K562 (cell line): ENCODE measurements around the gene FAM131C. TPM values are rescaled to one million over a fixed set of nuclear protein-coding genes. Genes with fewer than 3 reads are reported as not detected.
A peak's percentile ranks its signal among the peaks of the same experiment; 100 is the strongest.

Experiments
- ATAC-seq: fragments of 200-7000 bp; cut with Tn5 transposase; 3 replicates; pipeline ENCODE4 v1.9.1; 2020; ENCODE audit warnings: moderate library complexity
- BruUV-seq: library from RNA; stranded (reverse); fragments of 400-500 nt; replicated peaks from 2 replicates; lab custom pipeline; 2021; lab: Mats Ljungman, UMichigan
- CTCF ChIA-PET: fragments of 300-600 bp; formaldehyde crosslinking; extraction: SDS; loops from one replicate; lab custom pipeline; 2021; ENCODE audit warnings: low intra/inter-chr PET ratio; lab: Yijun Ruan, JAX
- POLR2A ChIA-PET: fragments of 300-600, 350-650 bp; sonication (Branson Sonifier 250); formaldehyde crosslinking; extraction: SDS; loops from one replicate; lab custom pipeline; 2021; ENCODE audit warnings: antibody characterized with exemption, inconsistent platforms; lab: Yijun Ruan, JAX
- DNase-seq, 4 experiments: peaks; one replicate each; pipeline versions ENCODE4 v3.0.0 to v3.0.0-alpha.2; 2011 to 2018; ENCODE audit warnings: low spot score in 3 of 4, mixed read lengths in 3 of 4; ENCODE audit errors: extremely low read depth in 1 of 4
- FAIRE-seq: peaks from 2 replicates; lab custom pipeline; 2011; peaks lifted over from hg19 to GRCh38; lab: Jason Lieb, UNC
- H2AFZ ChIP-seq: 2 replicates; pipeline ENCODE4 v1.6.0; 2011; ENCODE audit warnings: low read depth, low read length, control low read depth, inconsistent platforms
- H3K27ac ChIP-seq: fragments of 200-600 bp; 3 replicates; pipeline ENCODE4 v1.8.0; 2011; ENCODE audit warnings: low read depth, mild to moderate bottlenecking, control low read depth, inconsistent platforms, low read length, moderate library complexity, mixed read lengths; ENCODE audit errors: extremely low read depth
- H3K27me3 ChIP-seq, 2 experiments: fragments of 300-600 bp in 1 of 2; 2 replicates in 1 of 2; 3 replicates in 1 of 2; pipeline versions ENCODE4 v1.6.0 to v1.8.0; 2011; ENCODE audit warnings: inconsistent platforms in 2 of 2, low read length in 2 of 2, mild to moderate bottlenecking in 1 of 2, mixed read lengths in 1 of 2, moderate library complexity in 1 of 2; ENCODE audit not compliant: control insufficient read depth in 2 of 2, insufficient read depth in 2 of 2
- H3K36me3 ChIP-seq: fragments of 300-600 bp; 3 replicates; pipeline ENCODE4 v1.8.0; 2011; ENCODE audit warnings: mild to moderate bottlenecking, low read length, inconsistent platforms; ENCODE audit not compliant: control insufficient read depth, insufficient read depth
- H3K4me1 ChIP-seq, 2 experiments: fragments of 200-600 bp in 1 of 2; replicated peaks in 1 of 2; 2 replicates in 1 of 2; 3 replicates in 1 of 2; pipeline versions ENCODE4 v1.5.1 to v1.8.0; 2011; ENCODE audit warnings: inconsistent platforms in 2 of 2, low read length in 2 of 2, mild to moderate bottlenecking in 1 of 2, mixed read lengths in 1 of 2, moderate library complexity in 1 of 2; ENCODE audit not compliant: control insufficient read depth in 2 of 2, insufficient read depth in 2 of 2
- H3K4me2 ChIP-seq: 2 replicates; pipeline ENCODE4 v1.6.1; 2011; ENCODE audit warnings: low read length, control low read depth, inconsistent platforms, mixed read lengths; ENCODE audit not compliant: insufficient read depth
- H3K4me3 ChIP-seq: fragments of 200-600 bp; sonication (generic), shearing (Covaris generic); 2 replicates; pipeline ENCODE4 v1.5.1; 2016; ENCODE audit warnings: control low read depth, inconsistent platforms
- H3K79me2 ChIP-seq: fragments of 200-600 bp; 3 replicates; pipeline ENCODE4 v1.8.0; 2011; ENCODE audit warnings: low read length, inconsistent platforms; ENCODE audit not compliant: control insufficient read depth, insufficient read depth
- H3K9ac ChIP-seq, 2 experiments: 2 replicates each; pipeline versions ENCODE4 v1.6.0 to v1.6.1; 2011; ENCODE audit warnings: low read depth in 2 of 2, low read length in 2 of 2, control low read depth in 1 of 2, inconsistent platforms in 1 of 2, mild to moderate bottlenecking in 1 of 2, mixed read lengths in 1 of 2; ENCODE audit not compliant: insufficient read depth in 1 of 2
- H3K9me1 ChIP-seq: one replicate; pipeline ENCODE4 v1.6.0; 2011; ENCODE audit warnings: inconsistent platforms, mild to moderate bottlenecking, low read length, moderate library complexity; ENCODE audit not compliant: control insufficient read depth, insufficient read depth
- H3K9me3 ChIP-seq: replicated peaks from 2 replicates; pipeline ENCODE4 v1.5.1; 2011; ENCODE audit warnings: low read depth, low read length, inconsistent platforms; ENCODE audit not compliant: control insufficient read depth, insufficient read depth
- H4K20me1 ChIP-seq: replicated peaks from 2 replicates; pipeline ENCODE4 v1.6.1; 2011; ENCODE audit warnings: low read length, inconsistent platforms, mixed read lengths; ENCODE audit not compliant: control insufficient read depth, insufficient read depth
- CBX8 ChIP-seq: fragments of 200-600 bp; sonication (generic); IDR thresholded peaks from 2 replicates; pipeline ENCODE4 v1.6.1; 2012; ENCODE audit warnings: borderline replicate concordance, mixed run types, low read depth, mild to moderate bottlenecking, moderate library complexity, mixed read lengths, low read length, control low read depth, inconsistent platforms; ENCODE audit not compliant: poor library complexity, severe bottlenecking; ENCODE audit errors: extremely low read depth
- ETV5 ChIP-seq: sonication (generic); formaldehyde crosslinking; IDR thresholded peaks from 2 replicates; pipeline ENCODE4 v1.4.0; 2020; ENCODE audit warnings: low read depth, mild to moderate bottlenecking, missing genetic modification reagents
- HDAC2 ChIP-seq: fragments of 450-650 bp; IDR thresholded peaks from 2 replicates; pipeline ENCODE4 v1.6.1; 2016; ENCODE audit warnings: mild to moderate bottlenecking
- KLF16 ChIP-seq: IDR thresholded peaks from 2 replicates; pipeline ENCODE4 v1.6.1; 2016; ENCODE audit warnings: antibody characterized with exemption
- NCOA2 ChIP-seq, 2 experiments: fragments of 450-650 bp; IDR thresholded peaks; 2 replicates each; pipeline ENCODE4 v1.6.1; 2018; ENCODE audit warnings: mild to moderate bottlenecking in 2 of 2, moderate library complexity in 1 of 2; ENCODE audit not compliant: partially characterized antibody in 2 of 2
- NCOR1 ChIP-seq: fragments of 450-650 bp; IDR thresholded peaks from 2 replicates; pipeline ENCODE4 v1.6.1; 2016; ENCODE audit warnings: mild to moderate bottlenecking, moderate library complexity
- RBM25 ChIP-seq: fragments of 200-400 bp; formaldehyde crosslinking; IDR thresholded peaks from 2 replicates; pipeline ENCODE4 v1.6.1; 2018; ENCODE audit warnings: low read length, low read depth, moderate library complexity; ENCODE audit not compliant: severe bottlenecking
- ZBTB17 ChIP-seq: fragments of 450-650 bp; formaldehyde crosslinking; IDR thresholded peaks from 2 replicates; pipeline ENCODE4 v1.4.0; 2020; ENCODE audit warnings: mild to moderate bottlenecking
- ZKSCAN1 ChIP-seq: fragments of 150-350 bp; IDR thresholded peaks from 2 replicates; pipeline ENCODE4 v1.6.1; 2016; ENCODE audit warnings: low read depth, low read length
- ZNF217 ChIP-seq: sonication (generic); formaldehyde crosslinking; IDR thresholded peaks from 2 replicates; pipeline ENCODE4 v1.8.0; 2022; ENCODE audit warnings: mild to moderate bottlenecking, missing genetic modification reagents
- ZNF3 ChIP-seq: fragments of 250-450 bp; sonication (Bioruptor Pico); IDR thresholded peaks from 2 replicates; pipeline ENCODE4 v1.5.0; 2021; ENCODE audit warnings: mild to moderate bottlenecking, moderate library complexity
- WGBS: fragments of 100-300 bp; shearing (Covaris generic); methylation state at CpG from one replicate; pipeline ENCODE4 v1.1.6; 2016; ENCODE audit warnings: low coverage, mixed read lengths; ENCODE audit not compliant: insufficient coverage; ENCODE audit errors: missing lambda C conversion rate; 5-methylcytosine and 5-hydroxymethylcytosine counted together
- in situ Hi-C: fragments of 300-500 bp; cut with MboI; formaldehyde crosslinking; loops from 4 replicates; pipeline ENCODE4 v1.15.0; 2018; ENCODE audit warnings: inconsistent platforms, mixed read lengths
- intact Hi-C: fragments of 100-400 bp; cut with micrococcal nuclease; formaldehyde crosslinking; loops from 2 replicates; pipeline ENCODE4 v1.14.2; 2022
- polyA plus RNA-seq, 8 experiments: library from polyadenylated mRNA; depleted of rRNA in 4 of 8; stranded (reverse) in 5 of 8; unstranded in 3 of 8; fragments of >200 nt; fragmentation: Nextera tagmentation in 2 of 8; fragmentation: Illumina TruSeq in 1 of 8; extraction: Ambion mirVana in 2 of 8; extraction: Trizol in 1 of 8; gene quantifications; 2 replicates each; pipeline versions ENCODE4 v1.2.1 to v1.2.3, GENCODE V29; 2011 to 2014; ENCODE audit warnings: inconsistent platforms in 1 of 8, missing spikeins in 1 of 8
- total RNA-seq, 7 experiments: library from RNA; depleted of rRNA in 6 of 7; stranded (reverse); fragments of >200 nt in 6 of 7; fragmentation: Illumina TruSeq in 2 of 7; extraction: Trizol in 2 of 7; gene quantifications; 2 replicates each; pipeline versions ENCODE4 v1.2.1 to v1.2.3, GENCODE V29; 2011 to 2021; ENCODE audit warnings: low replicate concordance in 1 of 7
- TF ChIP-seq, protein P1 (sequence below): sonication (generic); formaldehyde crosslinking; IDR thresholded peaks from 2 replicates; pipeline ENCODE4 v1.8.1; 2023; ENCODE audit warnings: mild to moderate bottlenecking, missing genetic modification reagents
- TF ChIP-seq, protein P2 (sequence below): fragments of 450-650 bp; IDR thresholded peaks from 2 replicates; pipeline ENCODE4 v1.6.1; 2016; ENCODE audit warnings: antibody characterized with exemption
- TF ChIP-seq, protein P3 (sequence below): IDR thresholded peaks from 2 replicates; pipeline ENCODE4 v1.6.1; 2016; ENCODE audit warnings: missing genetic modification characterization, missing compliant biosample characterization
- TF ChIP-seq, protein P4 (sequence below): IDR thresholded peaks from 2 replicates; pipeline ENCODE4 v1.6.1; 2011; ENCODE audit warnings: borderline replicate concordance, low read depth, mild to moderate bottlenecking, moderate library complexity, low read length; ENCODE audit not compliant: insufficient read depth, poor library complexity, severe bottlenecking

FAM131C gene
- total and polyA plus RNA-seq, 9 of the 15 experiments (the other 6 are each of a cell fraction or from before 2014, with no cell fraction given): 0.10 to 0.29 (median 0.16) TPM; not detected in 6

DNA sequence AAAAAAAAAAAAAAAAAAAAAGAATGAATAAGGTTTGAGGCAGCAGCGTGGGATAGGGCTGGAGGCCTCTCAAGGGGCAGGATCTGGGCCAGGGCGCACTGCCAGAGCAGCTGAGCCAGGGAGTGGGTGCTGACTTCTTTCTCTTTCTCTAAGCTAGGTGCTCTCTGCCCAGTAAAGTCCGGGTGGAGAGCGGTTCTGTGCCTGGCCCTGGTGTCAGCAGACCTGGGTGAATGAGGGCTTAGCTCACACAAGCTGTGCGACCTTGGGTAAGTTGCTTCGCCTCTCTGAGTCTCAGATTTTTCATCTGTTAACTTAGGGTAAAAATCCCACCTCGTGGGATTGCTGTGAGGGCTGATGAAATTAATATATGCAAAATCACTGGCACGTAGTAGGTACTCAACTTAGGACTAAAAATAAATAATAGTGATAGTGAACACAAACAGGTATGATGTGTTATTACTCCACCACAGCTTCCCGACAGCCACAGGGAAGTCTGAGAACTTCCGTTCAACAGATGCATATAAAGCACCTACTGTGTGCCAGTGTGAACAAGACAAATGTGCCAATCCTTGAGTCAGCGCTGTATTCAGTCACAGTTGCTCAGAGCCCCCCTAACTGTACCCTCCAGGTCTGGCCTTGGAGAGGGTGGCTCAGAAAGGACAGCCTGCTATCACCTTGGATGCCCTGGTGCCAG, 2.0 kb upstream of the FAM131C start:
- in situ Hi-C loops (no loop called here), intact Hi-C loops (no loop called here)
- Histone ChIP-seq H3K4me1 (peaks cover 18 to 38% of the 10 kb centered on the region in 2 experiments; a peak in 4 of 5 replicates), H3K27ac (no peak overlapping the region; the same call in 2 of the 3 replicates), H3K4me2 (peak overlapping the region; percentile 62), H3K9ac (peak overlapping the region; percentile 22 to 47; a peak in 2 of 4 replicates), H3K27me3 (peaks cover 0 to 10% of the 10 kb centered on the region in 2 experiments; a peak in 2 of 5 replicates), H3K9me3 (no peaks in the 10 kb centered on the region), H3K36me3 (no peaks in the 10 kb centered on the region), H3K4me3 (no peak overlapping the region), H3K9me1 (no peaks in the 10 kb centered on the region), H4K20me1 (no peaks in the 10 kb centered on the region), H3K79me2 (no peaks in the 10 kb centered on the region), H2AFZ (peak overlapping the region; percentile 54; the same call in 1 of the 2 replicates)
- no peak for DNase-seq
- no peak for FAIRE-seq
- ATAC-seq: no peak
- POLR2A ChIA-PET: interaction anchor here (0.6 kb wide), 1 partner anchor 369 kb away, joined by 3 read pairs; no protein-coding TSS in a partner anchor
- CTCF ChIA-PET: interaction anchor here (0.6 to 9.0 kb wide), 3 partner anchors 111 to 1252 kb away, joined by 3 to 208 read pairs (median 3); no protein-coding TSS in a partner anchor
- 51% methylated on average over 10 of the region's 11 CpGs for WGBS
- no TSS peak for BruUV-seq
- no peak for TF ChIP-seq ETV5
- TF ChIP-seq ZNF217 (CRISPR knock-in tag): no peak
- TF ChIP-seq, protein P1, sequence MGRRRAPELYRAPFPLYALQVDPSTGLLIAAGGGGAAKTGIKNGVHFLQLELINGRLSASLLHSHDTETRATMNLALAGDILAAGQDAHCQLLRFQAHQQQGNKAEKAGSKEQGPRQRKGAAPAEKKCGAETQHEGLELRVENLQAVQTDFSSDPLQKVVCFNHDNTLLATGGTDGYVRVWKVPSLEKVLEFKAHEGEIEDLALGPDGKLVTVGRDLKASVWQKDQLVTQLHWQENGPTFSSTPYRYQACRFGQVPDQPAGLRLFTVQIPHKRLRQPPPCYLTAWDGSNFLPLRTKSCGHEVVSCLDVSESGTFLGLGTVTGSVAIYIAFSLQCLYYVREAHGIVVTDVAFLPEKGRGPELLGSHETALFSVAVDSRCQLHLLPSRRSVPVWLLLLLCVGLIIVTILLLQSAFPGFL (CRISPR knock-in tag): 0 out of 2 replicates have a peak, but pooled peaks have one; percentile 38
- peak; percentile 72 for TF ChIP-seq RBM25
- TF ChIP-seq NCOA2 (IDR thresholded peaks at IDR 0.05; ENCODE audit: partially characterized antibody in 2 of 2): no peak
- 0 out of 2 replicates have a peak, but pooled peaks have one; percentile 7 for TF ChIP-seq HDAC2
- TF ChIP-seq ZKSCAN1: peak; percentile 99
- no peak for TF ChIP-seq KLF16
- no peak for TF ChIP-seq NCOR1
- TF ChIP-seq, protein P2, sequence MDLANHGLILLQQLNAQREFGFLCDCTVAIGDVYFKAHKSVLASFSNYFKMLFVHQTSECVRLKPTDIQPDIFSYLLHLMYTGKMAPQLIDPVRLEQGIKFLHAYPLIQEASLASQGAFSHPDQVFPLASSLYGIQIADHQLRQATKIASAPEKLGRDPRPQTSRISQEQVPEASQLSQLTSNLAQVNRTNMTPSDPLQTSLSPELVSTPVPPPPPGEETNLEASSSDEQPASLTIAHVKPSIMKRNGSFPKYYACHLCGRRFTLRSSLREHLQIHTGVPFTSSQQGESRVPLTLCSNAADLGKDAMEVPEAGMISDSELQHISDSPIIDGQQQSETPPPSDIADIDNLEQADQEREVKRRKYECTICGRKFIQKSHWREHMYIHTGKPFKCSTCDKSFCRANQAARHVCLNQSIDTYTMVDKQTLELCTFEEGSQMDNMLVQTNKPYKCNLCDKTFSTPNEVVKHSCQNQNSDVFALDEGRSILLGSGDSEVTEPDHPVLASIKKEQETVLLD: 0 out of 2 replicates have a peak, but pooled peaks have one; percentile 37
- no peak for TF ChIP-seq ZNF3 (CRISPR knock-in tag)
- no peak for TF ChIP-seq ZBTB17 (CRISPR knock-in tag)
- TF ChIP-seq, protein P3, sequence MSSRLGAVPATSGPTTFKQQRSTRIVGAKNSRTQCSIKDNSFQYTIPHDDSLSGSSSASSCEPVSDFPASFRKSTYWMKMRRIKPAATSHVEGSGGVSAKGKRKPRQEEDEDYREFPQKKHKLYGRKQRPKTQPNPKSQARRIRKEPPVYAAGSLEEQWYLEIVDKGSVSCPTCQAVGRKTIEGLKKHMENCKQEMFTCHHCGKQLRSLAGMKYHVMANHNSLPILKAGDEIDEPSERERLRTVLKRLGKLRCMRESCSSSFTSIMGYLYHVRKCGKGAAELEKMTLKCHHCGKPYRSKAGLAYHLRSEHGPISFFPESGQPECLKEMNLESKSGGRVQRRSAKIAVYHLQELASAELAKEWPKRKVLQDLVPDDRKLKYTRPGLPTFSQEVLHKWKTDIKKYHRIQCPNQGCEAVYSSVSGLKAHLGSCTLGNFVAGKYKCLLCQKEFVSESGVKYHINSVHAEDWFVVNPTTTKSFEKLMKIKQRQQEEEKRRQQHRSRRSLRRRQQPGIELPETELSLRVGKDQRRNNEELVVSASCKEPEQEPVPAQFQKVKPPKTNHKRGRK (tag): no peak
- TF ChIP-seq, protein P4, sequence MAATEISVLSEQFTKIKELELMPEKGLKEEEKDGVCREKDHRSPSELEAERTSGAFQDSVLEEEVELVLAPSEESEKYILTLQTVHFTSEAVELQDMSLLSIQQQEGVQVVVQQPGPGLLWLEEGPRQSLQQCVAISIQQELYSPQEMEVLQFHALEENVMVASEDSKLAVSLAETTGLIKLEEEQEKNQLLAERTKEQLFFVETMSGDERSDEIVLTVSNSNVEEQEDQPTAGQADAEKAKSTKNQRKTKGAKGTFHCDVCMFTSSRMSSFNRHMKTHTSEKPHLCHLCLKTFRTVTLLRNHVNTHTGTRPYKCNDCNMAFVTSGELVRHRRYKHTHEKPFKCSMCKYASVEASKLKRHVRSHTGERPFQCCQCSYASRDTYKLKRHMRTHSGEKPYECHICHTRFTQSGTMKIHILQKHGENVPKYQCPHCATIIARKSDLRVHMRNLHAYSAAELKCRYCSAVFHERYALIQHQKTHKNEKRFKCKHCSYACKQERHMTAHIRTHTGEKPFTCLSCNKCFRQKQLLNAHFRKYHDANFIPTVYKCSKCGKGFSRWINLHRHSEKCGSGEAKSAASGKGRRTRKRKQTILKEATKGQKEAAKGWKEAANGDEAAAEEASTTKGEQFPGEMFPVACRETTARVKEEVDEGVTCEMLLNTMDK: no peak
- TF ChIP-seq CBX8: no peak
